ENCODE data around the gene CADPS.

CADPS gene

GRCh38 chr3:62392626-62393292 is 482.5 kb downstream of the CADPS start:
- DNase-seq (ENCODE audit: extremely low read depth in 1 of 2, low read depth in 1 of 2), result no peak

- DNase-seq (ENCODE audit: extremely low read depth in 1 of 2, low read depth in 1 of 2), result no peak
Observed at GRCh38 chr3:62387251-62387650, 488.0 kb downstream of the CADPS start.

GRCh38 chr3:62379321-62379798 is 495.9 kb downstream of the CADPS start:
- no peak for DNase-seq (ENCODE audit: extremely low read depth in 1 of 2, low read depth in 1 of 2)

- DNase-seq (ENCODE audit: extremely low read depth in 1 of 2, low read depth in 1 of 2), result no peak
Observed at GRCh38 chr3:62378921-62379320, 496.3 kb downstream of the CADPS start.

- no peak for DNase-seq (ENCODE audit: extremely low read depth in 1 of 2, low read depth in 1 of 2)
Observed at GRCh38 chr3:62378311-62378789, 496.9 kb downstream of the CADPS start.

GRCh38 chr3:62376906-62377877 is 498.0 kb downstream of the CADPS start:
- no peak for DNase-seq (ENCODE audit: extremely low read depth in 1 of 2, low read depth in 1 of 2)

GRCh38 chr3:62376454-62376720 is 498.8 kb downstream of the CADPS start:
- no peak for DNase-seq (ENCODE audit: extremely low read depth in 1 of 2, low read depth in 1 of 2)

- DNase-seq (ENCODE audit: extremely low read depth in 1 of 2, low read depth in 1 of 2), result no peak
Observed at GRCh38 chr3:62375655-62376453, 499.4 kb downstream of the CADPS start.

- no peak for DNase-seq (ENCODE audit: extremely low read depth in 1 of 2, low read depth in 1 of 2)
Observed at GRCh38 chr3:62374341-62375218, 500.6 kb downstream of the CADPS start.

GRCh38 chr3:62373714-62374333 is 501.4 kb downstream of the CADPS start:
- no peak for DNase-seq (ENCODE audit: extremely low read depth in 1 of 2, low read depth in 1 of 2)

GRCh38 chr3:62373215-62373614 is 502.0 kb downstream of the CADPS start, which contains the start of gene FEZF2:
Gene FEZF2, minus strand, starts transcription at chr3:62373550. Its CDS starts 682 bp downstream, at chr3:62372868.
- DNase-seq (ENCODE audit: extremely low read depth in 1 of 2, low read depth in 1 of 2), result no peak

GRCh38 chr3:62372621-62373041 is 502.6 kb downstream of the CADPS start:
- no peak for DNase-seq (ENCODE audit: extremely low read depth in 1 of 2, low read depth in 1 of 2)

- no peak for DNase-seq (ENCODE audit: extremely low read depth in 1 of 2, low read depth in 1 of 2)
Observed at GRCh38 chr3:62371720-62372591, 503.3 kb downstream of the CADPS start.

- DNase-seq (ENCODE audit: extremely low read depth in 1 of 2, low read depth in 1 of 2), result no peak
Observed at GRCh38 chr3:62370858-62371719, 504.1 kb downstream of the CADPS start.

GRCh38 chr3:62370112-62370857 is 504.9 kb downstream of the CADPS start:
- DNase-seq (ENCODE audit: extremely low read depth in 1 of 2, low read depth in 1 of 2), result no peak

GRCh38 chr3:62369476-62369743 is 505.8 kb downstream of the CADPS start:
- no peak for DNase-seq (ENCODE audit: extremely low read depth in 1 of 2, low read depth in 1 of 2)
